ENCODE data around the gene TPX2. TPM values are rescaled to one million over a fixed set of nuclear protein-coding genes. Genes with fewer than 3 reads are reported as not detected.

TPX2 gene
- total and polyA plus RNA-seq, 2 of the 8 experiments (the other 6 are each of a cell fraction or from before 2014, with no cell fraction given): 43.6 to 125 TPM

DNA sequence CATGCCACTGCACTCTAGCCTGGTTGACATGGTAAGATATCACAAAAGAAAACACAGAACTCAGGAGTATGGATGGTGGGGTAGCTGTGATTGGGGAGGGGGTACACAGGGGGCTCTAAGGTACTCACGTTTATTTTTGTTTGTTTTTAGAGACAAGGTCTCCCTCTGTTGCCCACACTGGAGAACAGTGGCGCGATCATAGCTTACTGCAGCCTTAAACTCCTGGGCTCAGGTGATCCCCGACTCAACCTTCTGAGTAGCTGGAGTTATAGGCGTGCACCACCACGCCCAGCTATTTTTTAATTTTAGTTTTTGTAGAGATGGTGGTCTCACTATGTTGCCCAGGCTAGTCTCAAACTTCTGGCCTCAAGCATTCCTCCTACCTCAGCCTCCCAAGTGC, 45.7 kb upstream of the TPX2 start:
- no peak overlapping the region for H3K23ac ChIP-seq (ENCODE audit: insufficient read length)

More for the DNA sequence above, 45.7 kb upstream of the TPX2 start:
- Histone ChIP-seq H2AFZ (ENCODE audit: low read length) (no peak overlapping the region), H3K9me3 (ENCODE audit: insufficient read depth in 2 of 2, low read depth in 1 of 2, low read length in 1 of 2) (no peaks in the 10 kb centered on the region), H3K79me2 (ENCODE audit: control insufficient read depth in 1 of 2, insufficient read depth in 2 of 2, low read length in 2 of 2) (peaks cover 0 to 58% of the 10 kb centered on the region in 2 experiments; a peak in 2 of 4 replicates), H2BK12ac (ENCODE audit: low read depth, low read length) (no peak overlapping the region; the same call in 1 of the 2 replicates), H4K8ac (ENCODE audit: extremely low read depth, insufficient read depth, low read length) (no peak overlapping the region), H4K5ac (ENCODE audit: insufficient read length, low read depth, low read length) (no peak overlapping the region), H4K91ac (replicated peaks; ENCODE audit: insufficient read length, low read length) (no peak overlapping the region), H2AK5ac (ENCODE audit: low read depth, low read length) (no peak overlapping the region), H3K27me3 (replicated peaks in 1 of 4; ENCODE audit: control insufficient read depth in 3 of 4, extremely low read depth in 1 of 4, insufficient read depth in 3 of 4, low read length in 3 of 4) (no peaks in the 10 kb centered on the region), H3K14ac (ENCODE audit: insufficient read length) (no peak overlapping the region), H2BK5ac (ENCODE audit: low read depth, low read length) (0 out of 2 replicates have a peak overlapping the region, but pooled peaks have one; percentile 26), H2BK20ac (ENCODE audit: low read length) (peak overlapping the region; percentile 72; the same call in 1 of the 2 replicates), H3K27ac (ENCODE audit: low read depth, low read length) (no peak overlapping the region), H4K20me1 (replicated peaks in 1 of 2; ENCODE audit: control insufficient read depth in 1 of 2, insufficient read depth in 2 of 2, low read length in 2 of 2) (no peaks in the 10 kb centered on the region), H3K4ac (replicated peaks; ENCODE audit: insufficient read length, low read depth, low read length) (no peak overlapping the region), H3K4me1 (replicated peaks in 1 of 4; ENCODE audit: control insufficient read depth in 3 of 4, insufficient read depth in 4 of 4, low read length in 3 of 4) (peaks cover 14 to 26% (median 20%) of the 10 kb centered on the region in 4 experiments), H3K36me3 (ENCODE audit: control insufficient read depth in 2 of 4, insufficient read depth in 4 of 4, low read length in 3 of 4) (no peaks in the 10 kb centered on the region; a peak in 1 of 8 replicates), H3K18ac (ENCODE audit: extremely low read depth, low read length) (0 out of 2 replicates have a peak overlapping the region, but pooled peaks have one; percentile 56), H2BK120ac (replicated peaks; ENCODE audit: low read depth, low read length) (no peak overlapping the region), H3K79me1 (ENCODE audit: low read depth, low read length) (peaks cover 5% of the 10 kb centered on the region), H2BK15ac (ENCODE audit: low read length) (no peak overlapping the region), H3K4me3 (ENCODE audit: extremely low read depth in 1 of 4, insufficient read depth in 2 of 4, low read depth in 3 of 4, low read length in 4 of 4) (no peak overlapping the region), H3K56ac (replicated peaks; ENCODE audit: insufficient read length, low read depth, low read length) (no peak overlapping the region), H3K9ac (replicated peaks in 1 of 4; ENCODE audit: extremely low read depth in 1 of 4, low read depth in 3 of 4, low read length in 3 of 4) (no peak overlapping the region; a peak in 1 of 7 replicates), H3K23me2 (ENCODE audit: low read depth, low read length) (no peaks in the 10 kb centered on the region), H3K4me2 (ENCODE audit: insufficient read depth in 1 of 2, low read depth in 2 of 2, low read length in 2 of 2) (no peak overlapping the region)
- DNase-seq (ENCODE audit: low read depth in 1 of 2, low spot score in 2 of 2) (no peak), FAIRE-seq (no peak)
- POLR2A ChIA-PET (ENCODE audit: partially characterized antibody): interaction anchor here (1.0 to 3.4 kb wide), 4 partner anchors 15 to 30 kb away, joined by 3 to 25 read pairs (median 8); partner anchors contain the start of gene BCL2L1
- 91% methylated on average over 6 of the region's 6 CpGs; no CpG with 5 or more reads in 1 of the 2 experiments for WGBS, 2 experiments (ENCODE audit: extremely low coverage in 1 of 2, insufficient coverage in 1 of 2, insufficient read length in 1 of 2, insufficient replicate concordance in 2 of 2, low coverage in 1 of 2, low lambda C conversion rate in 2 of 2, missing lambda C conversion rate in 1 of 2)
- TF ChIP-seq KDM4A (IDR thresholded peaks at IDR 0.05; ENCODE audit: low read depth, low read length, severe bottlenecking): no peak
- TF ChIP-seq NRF1 (IDR thresholded peaks at IDR 0.05; ENCODE audit: low read depth, low read length): no peak
- TF ChIP-seq RNF2 (IDR thresholded peaks at IDR 0.05; ENCODE audit: borderline replicate concordance, low read depth, low read length, missing control alignments, poor library complexity, severe bottlenecking): no peak
- TF ChIP-seq FOSL1 (IDR thresholded peaks at IDR 0.05; ENCODE audit: insufficient read depth, low read depth, low read length): no peak
- CTCF ChIA-PET (ENCODE audit: partially characterized antibody): interaction anchor here (1.1 to 6.8 kb wide), 11 partner anchors 9 to 136 kb away, joined by 3 to 49 read pairs (median 7); no protein-coding TSS in a partner anchor
